Mesothelial cell of epicardium (in vitro differentiated cells): Measurements from ENCODE around the gene PLEKHG3. TPM values are rescaled to one million over a fixed set of nuclear protein-coding genes. Genes with fewer than 3 reads are reported as not detected.

ENCODE experiments used
- DNase-seq, 2 experiments: peaks; one replicate each; pipeline ENCODE4 v3.0.0; 2021; ENCODE audit warnings: low spot score in 2 of 2; ENCODE audit not compliant: unreplicated experiment in 2 of 2
- H3K27ac Mint-ChIP-seq: 2 replicates; pipeline ENCODE4 v1.8.0; 2021; ENCODE audit warnings: mixed read lengths
- H3K27me3 Mint-ChIP-seq: 2 replicates; pipeline ENCODE4 v1.8.0; 2021; ENCODE audit warnings: low read depth, mixed read lengths
- H3K36me3 Mint-ChIP-seq: 2 replicates; pipeline ENCODE4 v1.8.0; 2021; ENCODE audit warnings: mixed read lengths
- H3K4me1 Mint-ChIP-seq: 2 replicates; pipeline ENCODE4 v1.8.0; 2021; ENCODE audit warnings: mixed read lengths
- H3K4me3 Mint-ChIP-seq: 2 replicates; pipeline ENCODE4 v1.8.0; 2021; ENCODE audit warnings: mild to moderate bottlenecking, moderate library complexity, mixed read lengths
- H3K9me3 Mint-ChIP-seq: 2 replicates; pipeline ENCODE4 v1.8.0; 2021; ENCODE audit warnings: mixed read lengths
- total RNA-seq: library from RNA; stranded (reverse); gene quantifications from 3 replicates; pipeline ENCODE4 v1.2.1, GENCODE V29; 2021
- TF ChIP-seq, protein P1 (sequence below): fragments of 200-600 bp; sonication (generic); IDR thresholded peaks from one replicate; pipeline ENCODE4 v1.5.0; 2021; ENCODE audit warnings: antibody characterized with exemption; ENCODE audit not compliant: unreplicated experiment

PLEKHG3 gene
- total RNA-seq, 1 donor from 2014 or later, result 141 TPM

DNA sequence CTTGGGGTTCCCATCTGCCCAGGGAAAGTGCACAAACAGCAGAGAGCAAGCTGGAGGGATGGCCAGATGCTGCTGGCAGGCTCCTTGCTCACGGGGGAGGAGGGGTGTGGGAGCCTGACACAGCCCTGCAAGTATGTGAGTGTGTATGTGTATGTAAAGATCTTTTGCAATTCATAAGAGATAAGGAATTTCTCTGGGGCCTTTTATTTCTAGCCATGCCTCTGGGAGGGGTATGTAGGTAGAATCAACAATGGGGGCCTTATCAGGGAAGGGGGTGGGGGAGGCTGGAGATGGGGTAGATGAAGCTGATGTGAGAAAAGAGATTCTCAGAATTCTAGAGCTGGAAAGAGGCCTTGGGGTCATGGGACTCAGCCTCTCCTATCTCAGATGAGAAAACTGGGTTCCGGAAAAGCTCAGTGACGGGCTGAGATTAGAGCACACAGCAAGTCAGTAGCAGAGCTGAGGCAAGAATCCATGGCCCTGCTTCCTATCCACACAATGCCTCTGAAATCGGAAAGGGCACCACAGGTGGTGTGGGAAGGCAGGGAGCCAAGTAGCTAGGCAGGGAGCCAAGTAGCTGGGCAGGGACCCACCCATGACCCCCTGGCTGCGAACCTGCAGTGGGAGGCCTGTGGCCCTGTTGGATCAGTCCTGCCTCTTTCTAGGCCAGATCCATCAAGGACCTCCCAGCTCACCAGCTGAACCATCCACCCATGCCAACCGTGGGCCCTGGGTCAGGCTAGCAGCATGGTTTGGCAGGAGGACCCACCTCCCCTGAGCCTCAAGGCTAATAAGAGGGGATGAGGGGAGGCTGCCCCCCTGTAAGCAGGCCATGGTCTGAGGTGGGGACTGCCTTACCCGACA, 54.7 kb downstream of the PLEKHG3 start:
- no peaks in the 10 kb centered on the region for H3K36me3 Mint-ChIP-seq
- H3K27me3 Mint-ChIP-seq, result no peaks in the 10 kb centered on the region
- H3K9me3 Mint-ChIP-seq, result no peaks in the 10 kb centered on the region
- DNase-seq, result peak in 1 of 2 experiments; percentile 65
- H3K4me1 Mint-ChIP-seq, result peaks cover 84% of the 10 kb centered on the region
- peak overlapping the region; percentile 98 for H3K27ac Mint-ChIP-seq
- TF ChIP-seq, protein P1, sequence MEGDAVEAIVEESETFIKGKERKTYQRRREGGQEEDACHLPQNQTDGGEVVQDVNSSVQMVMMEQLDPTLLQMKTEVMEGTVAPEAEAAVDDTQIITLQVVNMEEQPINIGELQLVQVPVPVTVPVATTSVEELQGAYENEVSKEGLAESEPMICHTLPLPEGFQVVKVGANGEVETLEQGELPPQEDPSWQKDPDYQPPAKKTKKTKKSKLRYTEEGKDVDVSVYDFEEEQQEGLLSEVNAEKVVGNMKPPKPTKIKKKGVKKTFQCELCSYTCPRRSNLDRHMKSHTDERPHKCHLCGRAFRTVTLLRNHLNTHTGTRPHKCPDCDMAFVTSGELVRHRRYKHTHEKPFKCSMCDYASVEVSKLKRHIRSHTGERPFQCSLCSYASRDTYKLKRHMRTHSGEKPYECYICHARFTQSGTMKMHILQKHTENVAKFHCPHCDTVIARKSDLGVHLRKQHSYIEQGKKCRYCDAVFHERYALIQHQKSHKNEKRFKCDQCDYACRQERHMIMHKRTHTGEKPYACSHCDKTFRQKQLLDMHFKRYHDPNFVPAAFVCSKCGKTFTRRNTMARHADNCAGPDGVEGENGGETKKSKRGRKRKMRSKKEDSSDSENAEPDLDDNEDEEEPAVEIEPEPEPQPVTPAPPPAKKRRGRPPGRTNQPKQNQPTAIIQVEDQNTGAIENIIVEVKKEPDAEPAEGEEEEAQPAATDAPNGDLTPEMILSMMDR, result no peak
- peak overlapping the region; percentile 38 for H3K4me3 Mint-ChIP-seq

DNA sequence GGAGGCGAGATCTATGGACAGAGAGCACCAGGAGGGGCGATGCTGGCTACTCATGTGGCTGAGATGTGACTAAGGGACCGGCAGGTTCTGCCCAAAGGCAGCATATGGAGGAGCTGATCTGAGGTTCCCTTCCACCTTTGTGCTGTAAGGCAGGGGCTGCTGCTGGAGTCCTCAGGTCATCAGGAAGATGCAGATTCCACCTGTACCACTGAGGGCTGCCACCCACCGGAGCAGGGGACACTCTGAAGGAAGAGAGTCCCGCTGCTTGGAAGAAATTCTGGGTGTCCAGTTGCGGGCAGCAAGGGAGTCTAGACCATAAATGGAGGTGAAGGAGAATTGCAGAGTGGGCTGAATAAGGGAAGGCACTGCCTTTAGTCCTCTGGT, 55.3 kb downstream of the PLEKHG3 start:
- no peaks in the 10 kb centered on the region for H3K36me3 Mint-ChIP-seq
- H3K27ac Mint-ChIP-seq, result peak overlapping the region; percentile 98
- H3K4me1 Mint-ChIP-seq, result peaks cover 90% of the 10 kb centered on the region
- no peaks in the 10 kb centered on the region for H3K9me3 Mint-ChIP-seq
- H3K4me3 Mint-ChIP-seq, result no peak overlapping the region
- no peak for DNase-seq
- TF ChIP-seq, protein P1, result no peak
- no peaks in the 10 kb centered on the region for H3K27me3 Mint-ChIP-seq

DNA sequence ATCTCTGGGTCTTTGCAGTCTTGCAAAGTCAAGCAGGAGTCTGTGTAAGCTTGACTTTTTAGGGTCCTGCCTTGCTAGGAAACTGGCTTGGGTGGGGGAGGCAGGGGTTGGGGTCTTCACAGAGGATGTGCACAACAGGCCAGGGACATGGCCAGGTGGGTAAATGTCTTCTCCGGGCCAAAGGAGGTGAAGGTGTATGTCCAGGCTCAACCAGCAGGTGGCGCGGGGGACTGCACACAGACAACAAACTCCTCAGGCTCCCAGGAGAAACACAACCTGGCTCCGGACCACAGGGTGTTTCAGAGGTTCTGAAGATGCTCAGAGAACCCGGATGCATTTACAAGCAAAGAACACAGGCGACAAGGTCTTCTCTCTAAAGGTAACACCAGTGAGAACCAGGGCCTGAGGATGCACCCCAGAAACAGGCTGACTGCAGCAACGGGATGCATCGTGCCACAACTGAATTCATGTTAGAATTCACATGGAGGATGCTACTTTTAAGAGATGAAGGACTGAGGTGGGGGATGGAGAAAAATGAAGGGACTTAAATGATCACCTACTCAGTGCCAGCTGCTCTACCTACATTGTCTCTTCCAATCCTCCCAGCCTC, 56.0 kb downstream of the PLEKHG3 start:
- H3K36me3 Mint-ChIP-seq, result no peaks in the 10 kb centered on the region
- H3K4me1 Mint-ChIP-seq, result peaks cover 93% of the 10 kb centered on the region
- TF ChIP-seq, protein P1, result peak; percentile 84
- peak in 1 of 2 experiments; percentile 67 for DNase-seq
- H3K27me3 Mint-ChIP-seq, result no peaks in the 10 kb centered on the region
- peak overlapping the region; percentile 98 for H3K27ac Mint-ChIP-seq
- H3K9me3 Mint-ChIP-seq, result no peaks in the 10 kb centered on the region
- H3K4me3 Mint-ChIP-seq, result no peak overlapping the region

DNA sequence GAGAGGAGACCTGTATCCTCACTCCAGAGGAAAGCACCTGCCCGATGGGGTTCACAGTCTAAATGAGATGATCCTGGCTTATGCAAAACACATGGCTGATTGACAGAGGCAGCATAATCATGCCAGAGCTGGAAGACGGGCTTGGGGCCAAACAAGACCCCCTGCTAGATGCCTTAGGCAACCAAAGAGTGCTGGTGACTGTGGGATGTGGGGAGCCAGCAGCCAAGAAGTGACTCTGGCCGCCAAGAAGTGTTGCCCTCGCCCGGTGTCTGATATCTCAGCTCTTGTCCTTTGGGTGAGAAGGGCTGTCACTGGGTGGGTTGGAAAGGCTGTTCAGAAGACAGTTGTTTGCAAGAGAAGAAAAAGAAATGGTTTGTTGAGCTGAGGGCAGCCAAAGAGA, 56.7 kb downstream of the PLEKHG3 start:
- DNase-seq, result no peak
- H3K4me1 Mint-ChIP-seq, result peaks cover 88% of the 10 kb centered on the region
- no peaks in the 10 kb centered on the region for H3K27me3 Mint-ChIP-seq
- H3K9me3 Mint-ChIP-seq, result no peaks in the 10 kb centered on the region
- H3K36me3 Mint-ChIP-seq, result no peaks in the 10 kb centered on the region
- TF ChIP-seq, protein P1, result no peak
- no peak overlapping the region for H3K4me3 Mint-ChIP-seq
- H3K27ac Mint-ChIP-seq, result peak overlapping the region; percentile 97

DNA sequence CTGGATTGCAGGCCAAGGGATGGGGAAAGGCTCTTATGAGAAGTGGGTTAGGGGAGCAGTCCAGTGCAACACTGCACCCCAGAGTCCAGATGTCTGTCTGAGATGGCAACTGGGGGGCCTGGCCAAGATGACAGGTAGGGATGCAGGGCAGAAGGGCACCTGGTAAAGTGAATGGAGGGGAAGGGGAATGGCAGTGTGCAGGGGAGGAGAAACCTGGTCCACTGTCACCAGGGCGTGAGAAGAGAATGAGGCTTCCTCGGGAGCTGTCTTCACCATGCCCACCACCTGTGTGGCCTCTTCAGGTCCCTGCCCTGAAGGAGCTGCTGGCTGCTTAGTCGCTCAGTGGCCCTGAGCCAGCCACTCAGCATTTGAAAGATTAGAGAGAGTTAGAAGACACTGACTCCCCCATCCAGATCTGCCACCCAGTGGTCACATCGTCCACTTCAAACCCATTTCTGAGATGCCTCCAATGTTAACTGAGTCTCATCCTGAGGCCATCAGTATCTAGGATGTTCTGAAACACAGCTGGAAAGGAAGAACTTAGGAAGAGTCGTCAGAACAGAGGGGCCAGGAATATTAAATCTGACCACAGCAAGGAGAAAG, 57.3 kb downstream of the PLEKHG3 start:
- H3K4me1 Mint-ChIP-seq, result peaks cover 89% of the 10 kb centered on the region
- no peaks in the 10 kb centered on the region for H3K36me3 Mint-ChIP-seq
- H3K4me3 Mint-ChIP-seq, result peak overlapping the region; percentile 27
- TF ChIP-seq, protein P1, result peak; percentile 18
- H3K27ac Mint-ChIP-seq, result peak overlapping the region; percentile 97
- DNase-seq, result no peak
- H3K9me3 Mint-ChIP-seq, result no peaks in the 10 kb centered on the region
- no peaks in the 10 kb centered on the region for H3K27me3 Mint-ChIP-seq
